ENCODE measurements around the gene ESYT3. TPM values are rescaled to one million over a fixed set of nuclear protein-coding genes. Genes with fewer than 3 reads are reported as not detected.

The ESYT3 gene
- total RNA-seq, 1 donor from 2014 or later: 2.2 TPM

- H3K4me3 ChIP-seq (ENCODE audit: low read depth, low read length): no peak overlapping the region
- no peak for DNase-seq (ENCODE audit: low read depth)
- no peak for TF ChIP-seq CTCF (conservative IDR thresholded peaks at IDR 0.05; ENCODE audit: low read depth, low read length)
These were observed 33.8 kb upstream of the ESYT3 start for GRCh38 chr3:138400651-138401070.

GRCh38 chr3:138401834-138402233 lies 32.6 kb upstream of the ESYT3 start:
- H3K4me3 ChIP-seq (ENCODE audit: low read depth, low read length): no peak overlapping the region
- TF ChIP-seq CTCF (conservative IDR thresholded peaks at IDR 0.05; ENCODE audit: low read depth, low read length): no peak
- no peak for DNase-seq (ENCODE audit: low read depth)

GRCh38 chr3:138404121-138404520 lies 30.3 kb upstream of the ESYT3 start:
- no peak for DNase-seq (ENCODE audit: low read depth)
- TF ChIP-seq CTCF (conservative IDR thresholded peaks at IDR 0.05; ENCODE audit: low read depth, low read length): no peak

GRCh38 chr3:138405001-138405400 lies 29.4 kb upstream of the ESYT3 start:
- DNase-seq (ENCODE audit: low read depth): no peak
- H3K4me3 ChIP-seq (ENCODE audit: low read depth, low read length): no peak overlapping the region
- no peak for TF ChIP-seq CTCF (conservative IDR thresholded peaks at IDR 0.05; ENCODE audit: low read depth, low read length)

More at GRCh38 chr3:138404121-138404520, 30.3 kb upstream of the ESYT3 start:
- H3K4me3 ChIP-seq (ENCODE audit: low read depth, low read length): no peak overlapping the region

- DNase-seq (ENCODE audit: low read depth): no peak
- no peak overlapping the region for H3K4me3 ChIP-seq (ENCODE audit: low read depth, low read length)
- no peak for TF ChIP-seq CTCF (conservative IDR thresholded peaks at IDR 0.05; ENCODE audit: low read depth, low read length)
These were observed 28.9 kb upstream of the ESYT3 start for GRCh38 chr3:138405486-138405885.

- no peak overlapping the region for H3K4me3 ChIP-seq (ENCODE audit: low read depth, low read length)
- no peak for DNase-seq (ENCODE audit: low read depth)
- no peak for TF ChIP-seq CTCF (conservative IDR thresholded peaks at IDR 0.05; ENCODE audit: low read depth, low read length)
These were observed 27.8 kb upstream of the ESYT3 start for GRCh38 chr3:138406606-138407005.

- TF ChIP-seq CTCF (conservative IDR thresholded peaks at IDR 0.05; ENCODE audit: low read depth, low read length): no peak
- H3K4me3 ChIP-seq (ENCODE audit: low read depth, low read length): no peak overlapping the region
- DNase-seq (ENCODE audit: low read depth): no peak
These were observed 27.0 kb upstream of the ESYT3 start for GRCh38 chr3:138407236-138407907.
